Measurements from ENCODE around the gene SAMD9L. TPM values are rescaled to one million over a fixed set of nuclear protein-coding genes. Genes with fewer than 3 reads are reported as not detected.

SAMD9L gene
- polyA plus RNA-seq (2012; rRNA removed) = 1.8 and 2.2 TPM in 2 replicates
- polyA plus RNA-seq (2012; cell fraction: cytosol; rRNA removed) = 2.3 and 2.6 TPM in 2 replicates
- 2.0 and 5.5 TPM in 2 replicates for polyA plus RNA-seq (2012; cell fraction: nucleus; rRNA removed)

GRCh38 chr7:93148144-93148543 lies at the start of gene SAMD9L:
Gene SAMD9L (minus strand): TSS chr7:93148385. CDS start chr7:93135971, 12,414 bp downstream.
- Histone ChIP-seq H3K27ac (ENCODE audit: low read depth in 2 of 2, low read length in 1 of 2) (peak within 1 kb of the TSS; percentile 54 to 69), H3K79me2 (ENCODE audit: insufficient read depth) (no peaks in the 10 kb centered on the region; the same call in 1 of the 2 replicates), H3K4me2 (peak within 1 kb of the TSS; percentile 85), H4K20me1 (ENCODE audit: insufficient read depth) (no peaks in the 10 kb centered on the region), H3K9ac (peak within 1 kb of the TSS; percentile 62), H2AFZ (ENCODE audit: low read depth) (peak within 1 kb of the TSS; percentile 95), H3K4me1 (ENCODE audit: control insufficient read depth in 1 of 2, insufficient read depth in 2 of 2, low read depth in 1 of 2, low read length in 1 of 2) (peaks cover 0 to 9% of the 10 kb centered on the region in 2 experiments; a peak in 3 of 4 replicates), H3K4me3 (ENCODE audit: low read depth in 2 of 2, low read length in 1 of 2) (peak within 1 kb of the TSS; percentile 51 to 61), H3K27me3 (ENCODE audit: insufficient read depth) (no peaks in the 10 kb centered on the region), H3K9me3 (no peaks in the 10 kb centered on the region), H3F3A (replicated peaks; ENCODE audit: insufficient read depth) (peaks cover 15% of the 10 kb centered on the region), H3K36me3 (replicated peaks in 1 of 2; ENCODE audit: control insufficient read depth in 1 of 2, insufficient read depth in 2 of 2, low read length in 1 of 2) (peaks cover 4 to 12% of the 10 kb centered on the region in 2 experiments), H3K9me2 (no peaks in the 10 kb centered on the region)
- no peak for DNase-seq
- ChIA-PET POLR2A (no interaction called here), CTCF (no interaction called here)
- peak; percentile 27; the same call in 1 of the 2 replicates for TF ChIP-seq MAX (IDR thresholded peaks at IDR 0.05; ENCODE audit: low read depth)
- TF ChIP-seq CHD2 (IDR thresholded peaks at IDR 0.05; ENCODE audit: low read length, partially characterized antibody) = no peak
- WGBS (ENCODE audit: low lambda C conversion rate) = 27% methylated on average over 2 of the region's 2 CpGs

GRCh38 chr7:93196336-93196735 lies 48.2 kb upstream of the SAMD9L start:
- CTCF ChIA-PET = interaction anchor here (0.7 to 1.4 kb wide), 2 partner anchors 11 to 32 kb away, joined by 3 read pairs; no protein-coding TSS in a partner anchor
- DNase-seq = no peak
- no peak overlapping the region for H3K9ac ChIP-seq

More at GRCh38 chr7:93196336-93196735, 48.2 kb upstream of the SAMD9L start:
- Histone ChIP-seq H3F3A (replicated peaks; ENCODE audit: insufficient read depth) (no peaks in the 10 kb centered on the region), H3K27ac (ENCODE audit: low read depth in 2 of 2, low read length in 1 of 2) (no peak overlapping the region), H3K4me1 (ENCODE audit: control insufficient read depth in 1 of 2, insufficient read depth in 2 of 2, low read depth in 1 of 2, low read length in 1 of 2) (no peaks in the 10 kb centered on the region; a peak in 1 of 4 replicates), H3K27me3 (ENCODE audit: insufficient read depth) (peaks cover 16% of the 10 kb centered on the region; the same call in 1 of the 2 replicates), H3K9me3 (no peaks in the 10 kb centered on the region), H4K20me1 (ENCODE audit: insufficient read depth) (no peaks in the 10 kb centered on the region), H3K79me2 (ENCODE audit: insufficient read depth) (no peaks in the 10 kb centered on the region), H3K4me3 (ENCODE audit: low read depth in 2 of 2, low read length in 1 of 2) (no peak overlapping the region), H2AFZ (ENCODE audit: low read depth) (no peak overlapping the region), H3K4me2 (no peak overlapping the region), H3K9me2 (no peaks in the 10 kb centered on the region), H3K36me3 (replicated peaks in 1 of 2; ENCODE audit: control insufficient read depth in 1 of 2, insufficient read depth in 2 of 2, low read length in 1 of 2) (no peaks in the 10 kb centered on the region)
- TF ChIP-seq IRF3 (IDR thresholded peaks at IDR 0.05; ENCODE audit: low read depth, low read length) (no peak), POLR2AphosphoS5 (IDR thresholded peaks at IDR 0.05; ENCODE audit: low read depth, low read length) (no peak), CHD2 (IDR thresholded peaks at IDR 0.05; ENCODE audit: low read length, partially characterized antibody) (no peak), TEAD4 (IDR thresholded peaks at IDR 0.05; ENCODE audit: borderline replicate concordance, insufficient read depth) (no peak), GATA2 (CRISPR knock-in tag; IDR thresholded peaks at IDR 0.05) (no peak), RXRA (IDR thresholded peaks at IDR 0.05; ENCODE audit: borderline replicate concordance, low read depth) (no peak), FOSL2 (IDR thresholded peaks at IDR 0.05; ENCODE audit: borderline replicate concordance, low read depth) (no peak), SMC3 (IDR thresholded peaks at IDR 0.05; ENCODE audit: low read depth, low read length) (no peak), EP300 (IDR thresholded peaks at IDR 0.05; ENCODE audit: borderline replicate concordance in 1 of 2, low read depth in 1 of 2, low read length in 1 of 2) (no peak), NRF1 (IDR thresholded peaks at IDR 0.05; ENCODE audit: low read depth, low read length) (no peak), JUND (IDR thresholded peaks at IDR 0.05) (no peak), GABPA (IDR thresholded peaks at IDR 0.05; ENCODE audit: low read depth) (no peak), YY1 (IDR thresholded peaks at IDR 0.05; ENCODE audit: low read depth) (no peak), RAD21 (IDR thresholded peaks at IDR 0.05; ENCODE audit: low read length) (no peak), CTCF (IDR thresholded peaks at IDR 0.05) (no peak), SIN3A (IDR thresholded peaks at IDR 0.05; ENCODE audit: borderline replicate concordance, low read depth, low read length) (no peak), MAX (IDR thresholded peaks at IDR 0.05; ENCODE audit: low read depth) (no peak), ELF1 (IDR thresholded peaks at IDR 0.05) (no peak)
- TF ChIP-seq, protein P1, sequence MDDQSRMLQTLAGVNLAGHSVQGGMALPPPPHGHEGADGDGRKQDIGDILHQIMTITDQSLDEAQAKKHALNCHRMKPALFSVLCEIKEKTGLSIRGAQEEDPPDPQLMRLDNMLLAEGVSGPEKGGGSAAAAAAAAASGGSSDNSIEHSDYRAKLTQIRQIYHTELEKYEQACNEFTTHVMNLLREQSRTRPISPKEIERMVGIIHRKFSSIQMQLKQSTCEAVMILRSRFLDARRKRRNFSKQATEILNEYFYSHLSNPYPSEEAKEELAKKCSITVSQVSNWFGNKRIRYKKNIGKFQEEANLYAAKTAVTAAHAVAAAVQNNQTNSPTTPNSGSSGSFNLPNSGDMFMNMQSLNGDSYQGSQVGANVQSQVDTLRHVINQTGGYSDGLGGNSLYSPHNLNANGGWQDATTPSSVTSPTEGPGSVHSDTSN (IDR thresholded peaks at IDR 0.05) = no peak
- TF ChIP-seq, protein P2, sequence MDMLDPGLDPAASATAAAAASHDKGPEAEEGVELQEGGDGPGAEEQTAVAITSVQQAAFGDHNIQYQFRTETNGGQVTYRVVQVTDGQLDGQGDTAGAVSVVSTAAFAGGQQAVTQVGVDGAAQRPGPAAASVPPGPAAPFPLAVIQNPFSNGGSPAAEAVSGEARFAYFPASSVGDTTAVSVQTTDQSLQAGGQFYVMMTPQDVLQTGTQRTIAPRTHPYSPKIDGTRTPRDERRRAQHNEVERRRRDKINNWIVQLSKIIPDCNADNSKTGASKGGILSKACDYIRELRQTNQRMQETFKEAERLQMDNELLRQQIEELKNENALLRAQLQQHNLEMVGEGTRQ (IDR thresholded peaks at IDR 0.05; ENCODE audit: borderline replicate concordance, low read depth, low read length) = no peak
- POLR2A ChIA-PET = no interaction called here
- whole genome bisulfite sequencing (ENCODE audit: low lambda C conversion rate) = 36% methylated on average over 2 of the region's 2 CpGs

Measured in SK-N-SH (cell line).